Activated T-cell treated with anti-CD3 and anti-CD28 coated beads, Interleukin-2, amount 50 U/mL, for 4 hours (primary cell): ENCODE measurements around the gene KIF5C. TPM values are rescaled to one million over a fixed set of nuclear protein-coding genes. Genes with fewer than 3 reads are reported as not detected.

Experiments
- ATAC-seq, 2 donors: fragments of 200-7000 bp; cut with Tn5 transposase; one replicate each; pipeline ENCODE4 v1.10.0; 2021
- DNase-seq: peaks from one replicate; pipeline ENCODE4 v3.0.0-alpha.2; 2020
- H3K27me3 Mint-ChIP-seq: one replicate; pipeline ENCODE4 v1.8.0; 2021; ENCODE audit warnings: low read depth, mixed read lengths
- H3K36me3 Mint-ChIP-seq: one replicate; pipeline ENCODE4 v1.8.0; 2022; ENCODE audit warnings: mixed read lengths; ENCODE audit not compliant: insufficient read depth
- H3K4me1 Mint-ChIP-seq: one replicate; pipeline ENCODE4 v1.8.0; 2021; ENCODE audit warnings: low read depth, mixed read lengths
- H3K4me3 Mint-ChIP-seq: one replicate; pipeline ENCODE4 v1.8.0; 2021; ENCODE audit warnings: mild to moderate bottlenecking, moderate library complexity, mixed read lengths
- H3K9me3 Mint-ChIP-seq: one replicate; pipeline ENCODE4 v1.8.0; 2021; ENCODE audit warnings: mixed read lengths
- total RNA-seq, 3 donors: library from RNA; stranded (reverse); gene quantifications; one replicate each; pipeline ENCODE4 v1.2.1, GENCODE V29; 2021

KIF5C gene
- total RNA-seq, 3 donors from 2014 or later = 4.2 to 7.3 (median 5.5) TPM

- Mint-ChIP-seq H3K9me3 (no peaks in the 10 kb centered on the region), H3K4me3 (no peak overlapping the region), H3K4me1 (no peaks in the 10 kb centered on the region), H3K27me3 (no peaks in the 10 kb centered on the region), H3K36me3 (peaks cover 10% of the 10 kb centered on the region)
- ATAC-seq = no peak
- DNase-seq = no peak
These were observed 113.3 kb downstream of the KIF5C start for GRCh38 chr2:148988337-148988736.

DNA sequence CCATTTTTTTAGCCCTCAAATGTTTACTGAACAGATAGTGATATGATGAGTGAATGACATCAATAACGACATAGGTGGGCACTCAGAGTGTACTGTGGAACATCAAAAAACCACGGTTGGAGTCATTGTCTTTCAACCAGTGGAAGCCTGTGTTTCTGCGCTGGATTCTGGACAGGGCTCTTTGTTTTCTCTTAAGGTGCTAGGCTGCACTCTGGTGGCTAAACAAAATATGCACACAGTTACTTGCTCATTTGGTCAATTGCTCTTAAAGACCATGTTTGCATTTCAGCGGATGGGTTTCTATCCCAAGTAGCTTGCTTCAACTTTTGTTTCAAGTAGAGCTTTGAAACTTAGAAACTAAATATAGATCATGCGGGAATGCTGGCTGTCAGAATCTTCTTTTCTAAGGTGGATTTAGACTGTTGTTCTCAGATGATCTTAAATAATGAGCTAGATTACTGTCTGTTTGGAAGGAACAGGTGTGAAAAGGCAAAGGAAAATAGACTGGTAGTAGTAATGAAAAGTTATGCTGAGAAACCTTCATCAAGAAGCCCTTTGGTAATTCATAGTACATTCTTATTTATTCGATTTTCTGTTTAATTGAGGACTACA lies 115.0 kb downstream of the KIF5C start:
- Mint-ChIP-seq H3K4me1 (no peaks in the 10 kb centered on the region), H3K27me3 (no peaks in the 10 kb centered on the region), H3K4me3 (no peak overlapping the region), H3K9me3 (no peaks in the 10 kb centered on the region), H3K36me3 (peaks cover 5% of the 10 kb centered on the region)
- peak in 1 of 2 donors; percentile 77 for ATAC-seq
- DNase-seq = peak; percentile 29

GRCh38 chr2:148990968-148991367 lies 115.9 kb downstream of the KIF5C start:
- Mint-ChIP-seq H3K27me3 (no peaks in the 10 kb centered on the region), H3K36me3 (peaks cover 5% of the 10 kb centered on the region), H3K9me3 (no peaks in the 10 kb centered on the region), H3K4me1 (no peaks in the 10 kb centered on the region), H3K4me3 (no peak overlapping the region)
- ATAC-seq = no peak
- DNase-seq = no peak

DNA sequence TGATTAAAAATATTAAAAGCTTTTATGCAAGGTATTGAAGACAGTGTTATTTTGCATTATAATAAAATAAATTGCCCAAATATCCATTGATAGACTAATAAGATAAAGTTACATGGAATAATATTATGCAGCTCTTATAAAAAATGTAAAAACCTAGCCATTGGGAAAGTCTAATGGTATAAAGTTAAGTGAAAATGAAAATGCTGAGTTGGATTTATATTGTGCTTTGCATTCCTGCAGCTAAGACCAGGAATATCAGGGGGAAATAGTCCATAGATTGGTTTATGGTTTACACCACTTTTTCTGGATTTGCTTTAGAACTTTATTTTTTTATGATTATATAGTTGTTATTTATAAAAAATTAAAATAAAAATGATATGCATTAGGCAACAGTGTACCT lies 117.4 kb downstream of the KIF5C start:
- no peaks in the 10 kb centered on the region for H3K4me1 Mint-ChIP-seq
- DNase-seq (no peak), ATAC-seq (no peak)
- H3K27me3 Mint-ChIP-seq = no peaks in the 10 kb centered on the region
- no peak overlapping the region for H3K4me3 Mint-ChIP-seq
- peaks cover 5% of the 10 kb centered on the region for H3K36me3 Mint-ChIP-seq
- H3K9me3 Mint-ChIP-seq = no peaks in the 10 kb centered on the region

DNA sequence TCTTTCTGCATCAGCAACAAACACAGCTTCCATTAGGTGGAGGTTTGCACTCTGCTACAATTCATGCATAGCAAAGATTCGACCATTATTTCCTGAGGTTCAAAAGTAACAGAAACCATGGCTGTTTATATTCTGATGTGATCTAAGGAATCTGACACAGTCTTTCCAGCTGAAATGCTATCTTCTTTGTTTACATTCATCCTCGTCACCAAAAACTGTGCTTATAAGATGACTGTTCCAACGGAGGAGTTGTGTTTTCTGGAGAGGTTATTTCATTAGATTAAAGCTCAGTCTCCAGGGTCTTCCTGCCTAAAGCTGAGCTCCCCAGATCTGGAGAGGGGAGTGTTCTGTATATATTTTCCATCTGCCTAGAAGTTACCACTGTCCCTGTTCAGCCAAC lies 118.3 kb downstream of the KIF5C start:
- Mint-ChIP-seq H3K36me3 (peaks cover 10% of the 10 kb centered on the region), H3K4me1 (no peaks in the 10 kb centered on the region), H3K27me3 (no peaks in the 10 kb centered on the region), H3K9me3 (no peaks in the 10 kb centered on the region), H3K4me3 (no peak overlapping the region)
- DNase-seq (no peak), ATAC-seq (no peak)

DNA sequence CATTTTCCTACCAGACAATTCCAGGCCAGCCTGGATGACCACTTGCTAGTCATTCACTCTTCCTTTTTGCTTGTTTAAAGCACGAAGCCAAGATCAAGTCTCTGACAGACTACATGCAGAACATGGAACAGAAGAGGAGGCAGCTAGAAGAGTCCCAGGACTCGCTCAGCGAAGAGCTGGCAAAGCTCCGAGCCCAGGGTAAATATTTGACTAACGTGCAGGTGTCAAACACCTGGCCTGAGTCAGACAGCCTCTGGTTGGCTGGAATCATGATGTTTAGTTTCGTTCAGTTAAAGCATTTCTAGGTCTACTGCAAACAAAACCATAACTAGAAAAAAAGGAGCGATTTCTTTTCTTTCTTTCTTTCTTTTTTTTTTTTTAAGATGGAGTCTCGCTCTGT lies 119.3 kb downstream of the KIF5C start:
- ATAC-seq (no peak), DNase-seq (no peak)
- Mint-ChIP-seq H3K27me3 (no peaks in the 10 kb centered on the region), H3K9me3 (no peaks in the 10 kb centered on the region), H3K4me1 (no peaks in the 10 kb centered on the region), H3K36me3 (peaks cover 10% of the 10 kb centered on the region), H3K4me3 (no peak overlapping the region)

- Mint-ChIP-seq H3K4me1 (peaks cover 3% of the 10 kb centered on the region), H3K27me3 (no peaks in the 10 kb centered on the region), H3K4me3 (no peak overlapping the region), H3K36me3 (peaks cover 14% of the 10 kb centered on the region), H3K9me3 (no peaks in the 10 kb centered on the region)
- DNase-seq (no peak), ATAC-seq (no peak)
These were observed 121.8 kb downstream of the KIF5C start for GRCh38 chr2:148996805-148997204.

DNA sequence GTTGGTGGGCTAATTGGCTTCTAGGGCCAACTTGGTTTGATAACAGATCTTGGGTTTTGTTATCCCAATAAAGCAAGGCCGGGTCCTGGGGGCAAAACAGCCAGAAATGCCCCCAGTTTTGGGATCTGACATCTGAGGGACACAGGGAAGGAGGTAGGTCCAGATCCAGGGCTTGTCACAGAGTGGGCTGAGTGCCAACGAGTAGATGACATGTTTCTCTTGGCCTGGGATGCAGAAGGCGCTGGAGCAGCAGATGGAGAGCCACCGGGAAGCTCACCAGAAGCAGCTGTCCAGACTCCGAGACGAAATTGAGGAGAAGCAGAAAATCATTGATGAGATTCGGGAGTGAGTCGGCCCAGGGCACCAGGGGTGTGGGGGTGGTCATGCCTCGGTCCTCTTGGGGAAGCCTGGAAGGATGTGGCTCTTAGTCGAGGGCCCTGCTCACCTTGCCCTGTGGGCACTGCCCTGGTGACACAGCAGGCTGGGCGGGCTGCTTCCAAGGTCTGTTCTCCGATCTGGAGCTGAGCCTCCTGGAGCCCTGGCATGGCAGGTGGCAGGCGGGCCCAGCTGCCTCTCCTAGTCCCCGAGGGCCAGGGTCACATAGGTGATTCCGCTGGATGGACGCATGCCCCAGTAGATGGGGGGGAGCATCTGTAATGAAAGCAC lies 123.3 kb downstream of the KIF5C start:
- Mint-ChIP-seq H3K4me3 (no peak overlapping the region), H3K9me3 (no peaks in the 10 kb centered on the region), H3K36me3 (peaks cover 25% of the 10 kb centered on the region)

DNA sequence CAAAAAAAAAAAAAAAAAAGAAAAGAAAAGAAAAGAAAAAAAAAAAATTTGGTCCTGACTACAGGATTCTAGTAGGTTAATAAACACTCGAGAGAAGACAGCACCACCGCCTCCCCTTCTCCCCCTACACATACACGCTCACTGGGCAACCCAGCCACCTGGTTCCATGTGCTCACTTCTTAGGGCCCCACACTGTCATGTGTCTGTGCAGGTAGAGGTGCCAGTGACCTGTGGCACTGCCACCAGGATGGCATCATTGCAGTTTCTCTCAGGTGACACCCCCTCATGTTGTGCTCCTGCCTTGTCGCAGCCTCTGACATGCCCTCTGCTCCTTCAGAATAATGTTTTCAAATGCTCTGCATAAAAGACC lies 123.8 kb downstream of the KIF5C start:
- Mint-ChIP-seq H3K9me3 (no peaks in the 10 kb centered on the region), H3K4me3 (no peak overlapping the region), H3K36me3 (peaks cover 22% of the 10 kb centered on the region), H3K4me1 (peaks cover 3% of the 10 kb centered on the region), H3K27me3 (no peaks in the 10 kb centered on the region)
- DNase-seq = no peak
- ATAC-seq = no peak

More for the DNA sequence above, 123.3 kb downstream of the KIF5C start:
- ATAC-seq (no peak), DNase-seq (no peak)
- Mint-ChIP-seq H3K4me1 (peaks cover 3% of the 10 kb centered on the region), H3K27me3 (no peaks in the 10 kb centered on the region)

DNA sequence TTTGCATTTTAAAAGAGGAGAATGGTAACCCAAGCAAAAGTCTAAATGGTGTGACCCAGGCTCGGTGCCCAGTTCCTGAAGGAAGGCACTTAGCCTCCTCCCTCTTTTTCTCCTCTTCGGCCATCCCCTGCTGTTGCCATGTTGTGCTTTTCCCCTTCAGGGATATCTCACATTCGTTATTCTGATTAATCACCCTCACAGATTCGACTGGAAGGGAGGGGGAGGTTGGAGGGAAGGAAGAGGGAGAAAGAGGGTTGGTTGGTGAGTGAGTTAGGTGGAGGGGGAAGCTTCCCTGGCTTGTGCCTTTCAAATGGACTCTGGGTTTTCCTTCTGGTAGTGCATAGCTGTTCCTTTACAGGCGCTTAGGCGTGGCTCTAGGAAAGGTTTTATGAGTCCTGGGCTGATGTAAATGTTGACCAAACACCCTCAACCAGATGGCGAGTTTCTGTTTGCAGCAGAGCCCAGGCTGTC lies 124.5 kb downstream of the KIF5C start:
- Mint-ChIP-seq H3K27me3 (no peaks in the 10 kb centered on the region), H3K36me3 (peaks cover 20% of the 10 kb centered on the region), H3K4me3 (no peak overlapping the region), H3K4me1 (peaks cover 3% of the 10 kb centered on the region), H3K9me3 (no peaks in the 10 kb centered on the region)
- DNase-seq (no peak), ATAC-seq (no peak)

DNA sequence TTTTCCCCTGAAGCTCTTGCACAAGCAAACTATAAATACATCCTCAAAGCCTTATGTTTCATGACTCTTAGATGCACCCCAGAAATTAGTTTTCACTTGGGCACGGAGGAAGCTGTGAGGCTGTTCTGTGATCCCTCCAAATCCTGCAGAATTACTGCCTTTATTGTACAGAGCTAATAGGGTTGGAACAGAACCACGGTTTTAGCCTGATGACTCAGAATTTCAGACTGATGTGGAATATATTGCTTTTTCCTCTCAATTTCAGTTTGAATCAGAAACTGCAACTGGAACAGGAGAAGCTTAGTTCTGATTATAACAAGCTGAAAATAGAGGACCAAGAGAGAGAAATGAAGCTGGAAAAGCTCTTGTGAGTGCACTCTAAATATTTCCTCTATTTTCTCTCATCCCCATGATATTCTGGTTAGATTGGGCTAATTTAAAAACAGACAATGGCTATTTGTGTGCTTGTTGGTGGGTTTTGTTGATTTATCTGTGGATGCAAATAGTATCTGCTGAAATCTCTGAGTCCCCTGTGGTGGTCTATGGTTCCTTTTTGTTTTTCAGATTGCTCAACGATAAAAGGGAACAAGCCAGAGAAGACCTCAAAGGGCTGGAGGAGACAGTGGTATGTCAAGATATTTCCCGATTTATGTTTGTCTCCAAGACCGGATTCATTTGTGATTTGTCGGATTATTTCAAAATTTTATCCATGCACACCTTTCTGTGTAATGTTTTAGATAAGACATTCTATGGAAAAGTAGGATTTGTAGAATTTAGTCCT lies 125.3 kb downstream of the KIF5C start:
- Mint-ChIP-seq H3K36me3 (peaks cover 20% of the 10 kb centered on the region), H3K27me3 (no peaks in the 10 kb centered on the region), H3K4me3 (no peak overlapping the region), H3K9me3 (no peaks in the 10 kb centered on the region), H3K4me1 (peaks cover 3% of the 10 kb centered on the region)
- DNase-seq = no peak
- ATAC-seq = peak; percentile 59

GRCh38 chr2:149001496-149001895 lies 126.5 kb downstream of the KIF5C start:
- Mint-ChIP-seq H3K36me3 (peaks cover 20% of the 10 kb centered on the region), H3K27me3 (no peaks in the 10 kb centered on the region), H3K9me3 (no peaks in the 10 kb centered on the region), H3K4me1 (peaks cover 3% of the 10 kb centered on the region), H3K4me3 (no peak overlapping the region)
- no peak for DNase-seq
- ATAC-seq = no peak

DNA sequence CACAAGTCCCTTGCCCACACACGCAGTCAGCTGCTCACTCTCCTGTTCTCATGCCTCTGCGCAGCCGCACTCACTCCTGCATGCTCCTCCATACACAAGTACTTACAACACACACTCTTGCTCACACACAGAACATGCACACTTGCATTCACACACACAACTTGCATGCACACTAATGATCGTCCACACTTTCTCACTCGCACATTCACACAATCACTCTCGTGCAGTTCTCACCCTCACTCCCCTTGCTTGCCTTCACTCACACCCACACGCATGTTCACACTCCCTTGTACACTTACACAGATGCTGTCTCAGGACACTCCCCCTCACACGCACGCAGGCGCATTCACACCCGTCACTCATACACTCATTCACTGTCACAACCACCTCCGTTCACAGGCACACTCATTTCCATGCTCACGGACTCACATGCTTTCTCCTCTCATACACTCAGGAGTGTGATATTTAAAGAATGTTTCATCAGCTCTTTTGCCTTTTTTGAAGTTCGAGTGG lies 127.4 kb downstream of the KIF5C start:
- Mint-ChIP-seq H3K36me3 (peaks cover 20% of the 10 kb centered on the region), H3K9me3 (no peaks in the 10 kb centered on the region), H3K4me1 (peaks cover 3% of the 10 kb centered on the region), H3K27me3 (no peaks in the 10 kb centered on the region), H3K4me3 (no peak overlapping the region)
- DNase-seq (no peak), ATAC-seq (no peak)

GRCh38 chr2:149002891-149003740 lies 128.1 kb downstream of the KIF5C start:
- ATAC-seq = no peak
- H3K4me3 Mint-ChIP-seq = no peak overlapping the region

More at GRCh38 chr2:149002891-149003740, 128.1 kb downstream of the KIF5C start:
- H3K27me3 Mint-ChIP-seq = no peaks in the 10 kb centered on the region
- H3K36me3 Mint-ChIP-seq = peaks cover 16% of the 10 kb centered on the region
- H3K9me3 Mint-ChIP-seq = no peaks in the 10 kb centered on the region
- peaks cover 3% of the 10 kb centered on the region for H3K4me1 Mint-ChIP-seq
- no peak for DNase-seq
